Mucosa of rectum (tissue), 2 donors: ENCODE data around the gene HSD17B12.

Experiments
- H3K27ac ChIP-seq, 2 donors: one replicate each; pipeline ENCODE4 v1.7.0; 2013; ENCODE audit warnings: inconsistent platforms in 2 of 2, low read depth in 2 of 2, low read length in 2 of 2
- H3K27me3 ChIP-seq, 2 donors: one replicate each; pipeline ENCODE4 v1.7.0; 2013; ENCODE audit warnings: low read length in 2 of 2; ENCODE audit not compliant: control insufficient read depth in 2 of 2, insufficient read depth in 2 of 2
- H3K36me3 ChIP-seq, 2 donors: one replicate each; pipeline ENCODE4 v1.7.0; 2013; ENCODE audit warnings: low read length in 2 of 2; ENCODE audit not compliant: control insufficient read depth in 2 of 2, insufficient read depth in 2 of 2
- H3K4me1 ChIP-seq, 2 donors: one replicate each; pipeline ENCODE4 v1.7.0; 2013; ENCODE audit warnings: low read length in 2 of 2, mild to moderate bottlenecking in 1 of 2; ENCODE audit not compliant: control insufficient read depth in 2 of 2, insufficient read depth in 2 of 2
- H3K4me3 ChIP-seq, 2 donors: one replicate each; pipeline ENCODE4 v1.7.0; 2013; ENCODE audit warnings: low read length in 2 of 2
- H3K9ac ChIP-seq, 2 donors: one replicate each; pipeline ENCODE4 v1.7.0; 2013; ENCODE audit warnings: low read length in 2 of 2, low read depth in 1 of 2, mild to moderate bottlenecking in 1 of 2
- H3K9me3 ChIP-seq, 2 donors: one replicate each; pipeline ENCODE4 v1.7.0; 2013; ENCODE audit warnings: low read length in 2 of 2; ENCODE audit not compliant: control insufficient read depth in 2 of 2
- donor health status: healthy.
- donor health status: Normal muscosa, but diverticular disease.

The HSD17B12 gene

DNA sequence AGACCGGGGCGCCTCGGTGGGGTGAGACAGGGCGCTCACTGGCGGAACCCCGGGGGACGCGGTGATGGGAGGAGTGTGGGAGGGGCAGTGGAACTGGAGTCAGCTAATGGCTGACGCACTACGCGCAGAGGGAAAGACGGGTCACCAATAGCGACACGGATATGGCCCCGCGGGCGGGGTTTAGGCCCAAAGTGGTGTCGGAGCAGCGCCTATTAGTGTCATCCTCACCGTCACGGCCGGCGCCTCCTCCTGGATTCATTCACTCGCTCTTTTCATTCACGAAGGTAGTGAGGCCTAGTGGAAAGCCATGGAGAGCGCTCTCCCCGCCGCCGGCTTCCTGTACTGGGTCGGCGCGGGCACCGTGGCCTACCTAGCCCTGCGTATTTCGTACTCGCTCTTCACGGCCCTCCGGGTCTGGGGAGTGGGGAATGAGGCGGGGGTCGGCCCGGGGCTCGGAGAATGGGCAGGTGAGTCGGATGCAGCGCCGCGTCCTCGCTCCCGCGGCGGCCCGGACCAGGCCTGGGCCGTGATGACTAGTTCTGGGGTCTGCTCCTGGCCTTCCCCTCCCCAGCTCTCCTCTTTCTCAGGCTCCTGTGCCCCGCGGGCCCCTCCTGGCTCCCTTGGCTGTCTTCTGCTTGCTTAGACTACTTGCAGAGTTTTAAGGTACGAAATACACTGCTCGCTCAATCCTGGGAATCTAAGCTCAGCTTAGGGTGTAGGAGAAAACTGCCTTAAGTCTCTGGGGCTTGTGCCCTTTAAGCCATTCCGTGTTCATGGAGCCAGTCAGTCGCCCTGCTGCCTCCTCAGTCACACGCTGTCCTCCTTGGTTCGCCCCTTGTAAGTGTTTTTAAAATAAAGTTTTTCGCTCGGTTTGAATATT is at the start of gene HSD17B12:
TSS of gene HSD17B12 (plus strand) at position 218 of the 880 bp plus-strand sequence. CDS start at position 308, 90 bp downstream.
- no peaks in the 10 kb centered on the region for H3K9me3 ChIP-seq
- H3K4me1 ChIP-seq, result peaks cover 3 to 6% of the 10 kb centered on the region in 2 donors
- H3K27ac ChIP-seq, result peak within 1 kb of the TSS; percentile 94 to 96
- no peaks in the 10 kb centered on the region for H3K27me3 ChIP-seq
- peak within 1 kb of the TSS; percentile 92 to 99 for H3K4me3 ChIP-seq
- peak within 1 kb of the TSS; percentile 84 to 99 for H3K9ac ChIP-seq
- H3K36me3 ChIP-seq, result no peaks in the 10 kb centered on the region

DNA sequence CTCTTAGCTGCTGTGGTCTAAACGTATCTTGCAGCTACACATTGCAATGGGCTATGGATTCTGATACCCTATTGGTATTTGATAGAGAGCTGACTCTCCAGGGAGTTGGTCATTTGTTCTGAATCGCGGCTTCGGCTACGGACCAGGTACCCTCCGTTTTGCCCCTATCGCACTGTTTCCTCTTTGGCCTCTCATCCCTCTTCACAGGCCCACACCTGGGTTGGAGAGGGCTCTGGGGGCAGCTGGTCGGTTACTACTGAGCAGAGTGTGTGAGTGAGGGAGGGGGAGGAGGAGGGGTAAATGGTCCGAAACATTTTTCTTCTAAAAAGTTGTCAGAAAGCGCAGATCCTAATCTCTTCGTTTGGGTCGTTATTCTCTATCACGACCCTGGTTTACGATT is 48.8 kb upstream of the HSD17B12 start:
- Histone ChIP-seq H3K9ac (no peak overlapping the region), H3K9me3 (no peaks in the 10 kb centered on the region), H3K4me3 (no peak overlapping the region), H3K27me3 (peaks cover 5 to 7% of the 10 kb centered on the region in 2 donors), H3K27ac (no peak overlapping the region), H3K36me3 (no peaks in the 10 kb centered on the region), H3K4me1 (no peaks in the 10 kb centered on the region)

DNA sequence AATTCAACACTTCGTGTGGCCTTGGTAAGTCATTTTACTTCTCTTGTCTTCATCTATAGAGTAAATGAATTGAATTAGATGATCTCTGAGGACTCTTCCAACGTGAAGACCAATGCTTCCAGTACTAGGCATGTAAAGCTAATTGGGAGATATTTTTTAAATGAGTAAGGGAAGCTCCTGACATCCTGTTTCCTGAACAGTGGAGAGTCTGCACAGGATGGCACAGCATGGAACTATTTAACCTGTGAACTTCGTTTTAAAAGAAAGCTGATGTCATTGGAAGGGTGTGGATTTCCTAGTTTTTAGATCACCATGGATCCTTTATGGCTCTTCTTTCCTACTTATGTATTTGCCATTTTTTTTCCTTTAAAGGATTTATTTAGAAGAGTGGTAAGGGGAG is 48.4 kb upstream of the HSD17B12 start:
- Histone ChIP-seq H3K9me3 (no peaks in the 10 kb centered on the region), H3K27me3 (peaks cover 5 to 9% of the 10 kb centered on the region in 2 donors), H3K36me3 (no peaks in the 10 kb centered on the region), H3K9ac (no peak overlapping the region), H3K4me3 (no peak overlapping the region), H3K27ac (no peak overlapping the region), H3K4me1 (no peaks in the 10 kb centered on the region)

DNA sequence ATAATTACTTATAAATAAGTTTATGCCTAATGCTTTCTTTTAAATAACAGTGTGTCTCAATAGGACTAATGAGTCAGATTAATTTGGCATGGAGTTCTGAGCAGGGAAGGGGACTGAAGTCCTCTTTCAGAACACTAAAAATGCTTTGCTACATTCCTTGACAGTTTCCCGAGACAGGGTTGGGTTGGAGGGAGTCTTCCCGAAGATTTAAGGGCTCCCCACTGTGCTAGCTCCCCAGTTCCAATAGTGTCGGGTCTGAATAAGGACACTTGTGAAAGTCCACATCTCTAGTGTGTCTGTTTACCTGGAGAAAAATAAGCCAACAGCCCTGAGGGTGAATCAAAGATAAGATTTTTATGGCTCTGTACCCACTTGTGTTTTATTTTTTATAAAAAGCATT is 41.8 kb upstream of the HSD17B12 start:
- no peaks in the 10 kb centered on the region for H3K36me3 ChIP-seq
- peaks cover 6 to 13% of the 10 kb centered on the region in 2 donors for H3K27me3 ChIP-seq
- no peak overlapping the region for H3K4me3 ChIP-seq
- H3K4me1 ChIP-seq, result no peaks in the 10 kb centered on the region
- H3K27ac ChIP-seq, result no peak overlapping the region
- no peaks in the 10 kb centered on the region for H3K9me3 ChIP-seq
- H3K9ac ChIP-seq, result no peak overlapping the region

DNA sequence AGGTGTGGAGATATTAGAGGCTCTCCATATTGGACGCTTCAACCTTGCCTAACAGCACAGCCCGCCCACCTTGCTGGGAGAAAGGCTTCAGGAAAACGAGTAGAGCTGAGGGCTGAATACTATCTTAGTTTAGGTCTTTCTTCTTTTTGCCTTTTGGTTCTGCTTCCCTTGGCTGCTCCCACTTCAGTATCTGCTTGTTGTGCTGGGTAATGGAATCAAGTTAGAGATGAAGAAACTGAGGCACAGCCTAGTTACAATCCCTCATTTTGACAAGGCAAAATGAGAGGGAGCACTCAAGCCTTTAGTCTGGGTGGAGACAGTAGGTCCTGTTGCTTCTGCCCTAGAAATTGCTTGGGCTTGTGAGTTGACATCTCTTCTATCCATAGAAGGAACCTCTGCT is 41.3 kb upstream of the HSD17B12 start:
- H3K4me3 ChIP-seq, result no peak overlapping the region
- H3K9ac ChIP-seq, result no peak overlapping the region
- no peaks in the 10 kb centered on the region for H3K9me3 ChIP-seq
- H3K36me3 ChIP-seq, result no peaks in the 10 kb centered on the region
- no peaks in the 10 kb centered on the region for H3K4me1 ChIP-seq
- no peak overlapping the region for H3K27ac ChIP-seq
- H3K27me3 ChIP-seq, result peaks cover 6 to 13% of the 10 kb centered on the region in 2 donors

DNA sequence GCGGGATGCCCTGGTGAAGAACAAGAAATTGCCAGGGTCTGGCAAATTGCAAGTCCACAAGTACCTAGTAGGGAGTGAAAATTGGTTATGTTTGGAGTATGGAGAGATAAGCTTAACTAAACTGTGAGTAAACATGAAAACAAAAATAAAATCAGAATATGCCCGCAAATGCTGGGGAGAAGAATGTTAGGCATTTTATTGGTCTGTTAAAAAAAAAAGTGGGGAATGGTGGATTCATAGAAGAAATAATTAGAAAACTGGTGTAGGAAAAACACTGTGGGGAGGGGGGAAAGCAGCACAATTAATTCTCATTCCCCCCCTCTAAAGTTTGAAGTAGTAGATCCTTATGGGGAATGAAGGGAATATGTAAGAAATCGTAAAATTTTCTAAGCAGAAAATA is 40.6 kb upstream of the HSD17B12 start:
- Histone ChIP-seq H3K4me1 (peaks cover 2 to 5% of the 10 kb centered on the region in 2 donors), H3K4me3 (no peak overlapping the region), H3K27me3 (peaks cover 6 to 13% of the 10 kb centered on the region in 2 donors), H3K9ac (no peak overlapping the region), H3K27ac (no peak overlapping the region), H3K9me3 (no peaks in the 10 kb centered on the region), H3K36me3 (no peaks in the 10 kb centered on the region)

DNA sequence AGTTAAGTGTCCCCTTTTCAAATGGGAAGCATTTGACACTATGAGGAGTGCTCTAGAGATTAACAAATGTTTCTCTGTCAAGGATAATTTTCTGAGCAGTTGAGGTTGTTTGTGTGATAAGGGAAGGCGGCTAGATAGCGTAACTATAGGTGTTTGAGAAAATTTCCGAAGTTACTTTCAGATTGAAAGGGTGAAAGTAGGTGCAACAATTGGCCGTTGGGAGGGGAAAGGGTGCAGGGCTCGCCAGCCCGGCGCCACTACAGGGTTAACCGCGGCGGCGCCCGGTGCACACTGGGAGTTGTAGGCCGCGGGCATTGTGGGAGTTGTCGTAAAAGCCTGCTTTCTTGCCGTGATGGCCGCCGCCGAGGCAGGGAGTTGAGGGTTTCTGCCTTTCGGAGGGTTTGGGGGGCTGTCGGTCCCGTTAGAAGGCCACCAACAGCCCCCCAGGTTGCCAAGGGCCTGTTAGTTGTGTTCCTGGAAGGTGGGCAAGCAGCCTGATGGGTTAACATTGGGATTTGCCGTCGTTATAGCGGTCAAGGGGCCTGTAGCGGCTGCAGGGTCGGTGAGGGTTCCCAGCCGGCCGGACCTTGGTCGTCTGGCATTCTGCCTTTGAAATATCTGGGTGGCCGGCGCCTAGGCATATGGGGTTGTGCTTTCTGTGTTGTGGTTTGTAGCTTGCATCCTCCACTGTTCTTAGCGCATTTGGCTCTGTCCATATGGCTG is 36.5 kb upstream of the HSD17B12 start:
- H3K4me3 ChIP-seq, result peak overlapping the region; percentile 77 to 97
- H3K9ac ChIP-seq, result peak overlapping the region; percentile 74

DNA sequence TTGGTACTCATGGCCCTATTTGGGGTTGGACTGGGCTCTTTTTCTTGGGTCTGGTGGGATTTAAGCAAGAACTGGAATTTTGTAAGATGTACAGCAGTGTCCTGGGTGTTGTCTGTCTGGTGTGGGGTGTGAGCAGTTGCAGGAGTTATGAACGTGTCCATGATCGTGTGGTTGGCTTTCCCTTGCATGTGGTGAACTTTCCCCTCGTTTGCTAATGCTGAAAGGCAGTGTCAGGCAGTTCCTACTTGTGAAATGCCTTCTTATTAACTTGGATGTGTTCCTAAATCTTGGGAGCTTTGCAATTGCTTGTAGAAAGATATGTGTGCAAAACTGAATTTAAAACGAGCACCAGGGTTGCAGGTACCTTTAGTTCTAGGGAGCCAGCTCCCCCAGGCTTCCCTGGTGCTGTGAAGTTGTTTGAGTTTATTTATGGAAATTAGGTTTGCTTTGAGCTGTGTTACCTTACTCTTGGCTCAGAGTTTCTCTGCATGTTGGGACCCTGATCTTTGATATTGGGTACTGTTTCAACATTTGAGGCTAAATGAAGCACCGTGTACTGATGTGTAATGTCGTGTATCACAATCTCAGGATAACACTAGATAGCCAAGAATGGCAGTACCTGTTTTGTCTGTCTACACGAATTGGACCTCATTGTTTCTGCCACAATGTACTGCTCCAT is 35.8 kb upstream of the HSD17B12 start:
- Histone ChIP-seq H3K4me3 (peak overlapping the region; percentile 77 to 97), H3K4me1 (peaks cover 4 to 9% of the 10 kb centered on the region in 2 donors), H3K9ac (peak overlapping the region; percentile 74), H3K36me3 (peaks cover 0 to 2% of the 10 kb centered on the region in 2 donors), H3K27ac (no peak overlapping the region), H3K9me3 (no peaks in the 10 kb centered on the region), H3K27me3 (no peaks in the 10 kb centered on the region)

More for the DNA sequence above, 36.5 kb upstream of the HSD17B12 start:
- Histone ChIP-seq H3K36me3 (no peaks in the 10 kb centered on the region), H3K27me3 (peaks cover 0 to 2% of the 10 kb centered on the region in 2 donors), H3K27ac (no peak overlapping the region), H3K4me1 (peaks cover 4 to 9% of the 10 kb centered on the region in 2 donors), H3K9me3 (no peaks in the 10 kb centered on the region)

DNA sequence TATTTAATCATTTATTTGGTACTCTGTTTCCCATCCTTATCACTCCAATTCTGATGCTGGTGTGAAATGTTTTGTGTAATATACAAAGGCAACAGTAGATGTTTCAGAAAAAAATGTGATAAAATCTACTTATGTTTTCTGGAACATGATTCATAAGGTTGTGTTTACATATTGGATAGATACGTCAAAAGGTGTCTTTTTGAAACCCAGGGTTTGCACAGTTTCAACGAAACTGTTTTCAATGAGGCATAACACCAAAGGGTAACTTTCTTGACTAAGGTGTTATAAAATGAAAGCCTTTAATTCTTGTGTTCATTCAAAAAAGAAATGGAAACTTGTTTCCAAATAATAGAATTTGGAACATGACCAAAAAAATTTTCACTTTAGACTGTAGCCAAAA is 33.8 kb upstream of the HSD17B12 start:
- H3K4me1 ChIP-seq, result peaks cover 4 to 9% of the 10 kb centered on the region in 2 donors
- no peak overlapping the region for H3K27ac ChIP-seq
- H3K36me3 ChIP-seq, result peaks cover 0 to 4% of the 10 kb centered on the region in 2 donors
- H3K4me3 ChIP-seq, result no peak overlapping the region
- H3K9ac ChIP-seq, result no peak overlapping the region
- no peaks in the 10 kb centered on the region for H3K9me3 ChIP-seq
- H3K27me3 ChIP-seq, result no peaks in the 10 kb centered on the region
